ENCODE results near the gene RBM27.
"Not testable (repeated sequence)": the region's sequence is repeated elsewhere in the genome, so short reads cannot be mapped to it uniquely, and the experiment has no call there.

The RBM27 gene

DNA sequence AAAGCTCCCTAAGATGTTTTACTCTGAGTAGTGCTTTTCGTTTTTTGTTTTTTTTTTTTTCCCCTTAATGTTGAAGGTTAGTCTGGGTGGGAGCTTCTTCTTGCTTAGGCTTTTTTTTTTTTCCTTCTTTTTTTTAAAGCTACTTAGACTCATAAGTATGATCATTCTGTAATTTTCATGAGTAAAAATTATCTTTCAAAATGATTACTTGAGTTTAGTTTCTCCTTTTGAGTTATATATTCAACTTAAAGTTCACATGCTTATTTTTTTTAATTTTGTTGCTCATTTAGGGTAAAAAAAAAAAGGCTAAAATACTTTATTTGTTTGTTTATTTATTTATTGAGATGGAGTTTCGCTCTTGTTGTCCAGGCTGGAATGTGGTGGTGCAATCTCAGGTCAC, 2.9 kb downstream of the RBM27 start:
- no peak for DNase-seq (ENCODE audit: low read depth in 2 of 3, low spot score in 2 of 3)

DNA sequence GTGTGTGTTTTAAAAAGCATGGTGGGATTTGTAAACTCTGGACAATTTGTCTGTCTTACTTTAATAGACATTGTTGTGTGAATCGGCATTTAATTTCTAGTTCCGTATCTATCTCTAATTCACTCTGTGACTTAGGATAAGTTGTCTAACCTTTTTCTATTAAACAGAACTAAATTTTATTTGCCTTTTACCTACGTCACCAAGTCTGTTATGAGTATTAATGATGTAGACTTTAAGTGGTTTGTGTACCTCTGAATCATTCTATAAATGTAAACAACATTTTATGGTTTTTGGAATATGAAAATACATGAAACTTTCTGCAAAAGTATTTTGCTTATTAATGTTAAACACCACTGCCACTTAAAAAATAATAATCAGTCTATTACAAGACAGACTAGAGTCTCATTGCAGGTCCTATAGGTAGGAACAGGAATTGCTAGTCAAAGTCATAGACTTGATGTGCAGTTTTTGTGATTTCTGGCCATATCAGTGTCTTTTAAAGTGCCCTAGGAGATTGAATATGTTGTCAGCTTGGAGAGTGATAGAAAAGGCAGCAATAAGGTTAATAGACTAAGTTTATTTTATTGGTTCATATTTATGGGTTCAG, 5.6 kb downstream of the RBM27 start:
- DNase-seq (ENCODE audit: low read depth in 2 of 3, low spot score in 2 of 3) = no peak

DNA sequence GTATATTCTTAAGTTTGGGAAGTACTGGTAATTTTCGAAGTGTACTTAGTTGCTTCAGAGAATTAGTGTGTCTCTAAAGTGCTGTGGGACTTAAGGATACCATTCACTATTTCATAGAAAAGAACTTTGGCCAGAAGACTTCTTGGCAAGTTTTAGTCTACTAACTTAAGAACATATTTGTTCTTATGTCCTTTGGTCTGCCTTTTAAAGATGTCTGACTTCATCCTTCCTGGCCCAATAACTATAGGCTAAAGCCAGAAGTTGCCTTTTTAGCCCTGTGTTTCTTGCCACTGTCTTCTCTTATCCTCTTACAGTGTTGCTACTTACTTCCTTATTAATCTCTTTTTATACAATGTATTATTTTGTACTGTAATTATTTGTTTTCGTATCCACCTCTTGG, 6.3 kb downstream of the RBM27 start:
- no peak for DNase-seq (ENCODE audit: low read depth in 2 of 3, low spot score in 2 of 3)

DNA sequence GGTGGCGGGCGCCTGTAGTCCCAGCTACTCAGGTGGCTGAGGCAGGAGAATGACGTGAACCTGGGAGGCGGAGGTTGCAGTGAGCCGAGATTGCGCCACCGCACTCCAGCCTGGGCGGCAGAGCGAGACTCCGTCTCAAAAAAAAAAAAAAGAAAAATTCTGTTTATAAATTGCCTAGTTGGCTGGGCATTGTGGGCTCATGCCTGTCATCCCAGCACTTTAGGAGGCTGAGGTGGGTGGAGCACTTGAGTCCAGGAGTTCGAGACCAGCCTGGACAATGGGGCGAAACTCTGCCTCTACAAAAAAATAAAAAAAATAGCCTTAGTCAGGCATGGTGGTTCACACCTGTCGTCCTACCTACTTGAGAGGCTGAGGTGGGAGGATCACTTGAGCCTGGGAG, 7.4 kb downstream of the RBM27 start:
- not testable (repeated sequence) for DNase-seq (ENCODE audit: low read depth in 2 of 3, low spot score in 2 of 3)

DNA sequence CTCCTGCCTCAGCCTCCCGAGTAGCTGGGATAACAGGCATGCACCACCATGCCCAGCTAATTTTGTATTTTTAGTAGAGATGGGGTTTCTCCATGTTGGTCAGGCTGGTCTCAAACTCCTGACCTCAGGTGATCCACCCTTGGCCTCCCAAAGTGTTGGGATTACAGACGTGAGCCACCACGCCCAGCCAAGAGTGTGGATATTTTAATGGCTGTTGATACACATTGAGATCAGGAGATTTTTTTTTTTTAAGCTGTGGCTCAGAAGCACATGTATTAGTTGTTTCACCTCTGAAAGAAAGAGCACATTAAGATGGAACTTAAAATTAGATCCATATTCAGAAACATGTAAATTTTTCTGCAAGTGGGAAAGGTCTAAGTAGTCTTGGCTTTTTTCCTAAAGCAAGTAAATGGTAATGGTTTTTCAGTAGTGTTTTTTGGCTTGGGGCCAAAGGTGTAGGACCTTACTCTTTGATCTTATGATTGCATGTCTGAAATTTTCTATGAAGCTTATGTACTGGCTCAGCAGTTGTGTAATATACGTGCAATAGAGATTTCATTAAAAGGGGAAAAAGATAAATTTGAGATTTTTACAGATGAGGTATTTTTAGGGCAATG, 9.9 kb downstream of the RBM27 start:
- DNase-seq (ENCODE audit: low read depth in 2 of 3, low spot score in 2 of 3) = no peak

DNA sequence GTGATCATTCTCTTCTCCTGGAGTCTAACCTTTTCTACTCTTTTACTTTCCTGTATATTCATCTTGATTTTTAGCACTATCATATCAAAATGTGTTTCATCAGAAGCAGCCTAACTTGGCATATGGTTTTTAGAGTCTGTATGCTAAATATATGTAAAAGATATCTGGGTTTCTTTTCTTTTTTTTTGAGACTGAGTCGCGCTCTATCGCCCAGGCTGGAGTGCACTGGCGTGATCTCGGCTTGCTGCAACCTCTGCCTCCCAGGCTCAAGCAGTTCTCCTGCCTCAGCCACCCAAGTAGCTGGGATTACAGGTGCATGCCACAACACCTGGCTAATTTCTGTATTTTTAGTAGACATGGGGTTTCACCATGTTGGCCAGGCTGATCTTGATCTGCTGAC, 11.5 kb downstream of the RBM27 start:
- DNase-seq (ENCODE audit: low read depth in 2 of 3, low spot score in 2 of 3) = not testable (repeated sequence)

DNA sequence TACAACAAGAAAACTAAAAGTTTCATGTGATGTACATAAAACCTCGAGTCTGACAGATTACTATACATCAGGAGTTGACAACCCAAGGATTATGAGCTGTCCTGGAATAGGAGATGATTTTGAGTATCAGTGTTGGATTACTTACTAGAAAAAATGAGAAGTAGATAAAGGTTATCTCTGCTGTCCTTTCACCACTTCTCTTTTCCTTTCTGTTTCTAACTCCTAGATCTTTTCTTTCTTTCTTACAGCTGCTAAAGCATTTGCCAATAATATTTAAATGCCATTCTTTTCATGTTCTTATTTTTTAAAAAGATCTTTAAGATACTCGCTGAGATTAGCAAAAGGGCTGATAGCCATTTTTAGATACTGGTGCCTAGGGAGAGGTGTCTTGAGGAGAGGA, 14.8 kb downstream of the RBM27 start:
- no peak for DNase-seq (ENCODE audit: low read depth in 2 of 3, low spot score in 2 of 3)

DNA sequence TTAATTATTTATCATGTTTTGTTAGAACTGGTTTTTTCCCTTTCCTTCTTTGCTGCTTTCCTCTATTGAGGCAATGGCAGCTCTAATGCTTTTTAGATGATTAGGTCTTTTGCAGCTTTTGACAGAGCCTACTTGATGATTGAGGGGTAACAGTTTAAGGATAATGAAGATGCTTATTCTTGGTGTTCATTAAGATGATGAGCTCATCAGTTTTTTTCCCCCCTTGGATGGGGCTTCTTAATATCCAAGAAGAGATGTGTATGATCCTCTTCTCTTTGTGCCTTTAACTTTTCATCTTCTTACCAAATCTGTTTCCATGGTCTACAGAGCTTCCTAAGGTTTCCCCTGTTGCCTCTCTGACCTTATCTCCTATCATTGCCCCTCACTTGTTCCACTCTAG, 15.8 kb downstream of the RBM27 start:
- no peak for DNase-seq (ENCODE audit: low read depth in 2 of 3, low spot score in 2 of 3)

DNA sequence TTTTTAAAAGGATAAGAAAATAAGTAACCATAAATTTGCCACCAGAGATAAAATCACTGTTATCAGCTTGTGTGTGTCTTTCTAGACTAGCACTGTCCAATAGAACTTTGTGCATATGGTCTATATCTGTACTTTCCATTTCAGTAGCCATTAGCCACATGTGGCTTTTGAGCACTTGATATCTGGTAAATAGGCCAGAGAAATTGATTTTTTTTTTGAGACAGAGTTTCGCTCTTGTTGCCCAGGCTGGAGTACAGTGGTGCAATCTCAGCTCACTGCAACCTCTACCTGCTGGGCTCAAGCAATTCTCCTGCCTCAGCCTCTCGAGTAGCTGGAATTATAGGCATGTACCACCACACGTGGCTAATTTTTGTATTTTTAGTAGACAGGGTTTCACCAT, 17.8 kb downstream of the RBM27 start:
- DNase-seq (ENCODE audit: low read depth in 2 of 3, low spot score in 2 of 3) = no peak

DNA sequence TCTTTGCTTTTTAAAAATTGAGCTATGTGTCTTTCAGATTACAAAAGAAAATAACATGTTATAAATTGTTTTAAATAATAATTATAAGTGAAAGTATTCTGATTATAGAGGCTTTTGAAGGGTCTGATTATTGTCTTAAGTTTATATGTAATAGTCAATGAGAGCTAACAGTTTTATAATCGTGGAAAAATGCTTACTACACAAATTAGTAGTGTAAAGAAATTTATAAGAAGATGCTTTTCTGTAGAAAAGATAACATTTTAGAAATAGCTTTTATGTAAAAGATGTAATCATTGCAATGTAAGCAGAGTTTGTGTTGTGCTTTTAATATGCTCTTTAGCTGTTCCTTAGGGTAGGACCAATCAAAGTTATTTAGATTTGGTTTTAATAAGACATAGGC, 18.6 kb downstream of the RBM27 start:
- no peak for DNase-seq (ENCODE audit: low read depth in 2 of 3, low spot score in 2 of 3)

DNA sequence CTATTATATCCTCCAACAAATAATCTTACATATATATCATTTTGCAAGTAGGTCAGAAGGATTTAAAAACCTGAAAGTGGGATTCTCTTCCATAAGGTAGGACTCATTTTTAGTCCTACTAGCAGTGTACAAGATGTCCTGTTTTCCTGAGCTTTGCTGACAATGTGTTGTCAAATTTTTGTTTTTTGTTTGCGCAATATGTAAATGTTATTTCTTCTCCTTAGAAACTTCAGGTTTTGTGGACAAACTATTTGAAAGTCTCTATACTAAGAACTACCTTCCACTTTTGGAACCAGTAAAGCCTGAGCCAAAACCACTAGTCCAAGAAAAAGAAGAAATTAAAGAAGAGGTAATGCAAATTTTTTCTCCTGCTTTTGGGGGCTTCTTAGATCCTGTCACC, 19.8 kb downstream of the RBM27 start:
- no peak for DNase-seq (ENCODE audit: low read depth in 2 of 3, low spot score in 2 of 3)

DNA sequence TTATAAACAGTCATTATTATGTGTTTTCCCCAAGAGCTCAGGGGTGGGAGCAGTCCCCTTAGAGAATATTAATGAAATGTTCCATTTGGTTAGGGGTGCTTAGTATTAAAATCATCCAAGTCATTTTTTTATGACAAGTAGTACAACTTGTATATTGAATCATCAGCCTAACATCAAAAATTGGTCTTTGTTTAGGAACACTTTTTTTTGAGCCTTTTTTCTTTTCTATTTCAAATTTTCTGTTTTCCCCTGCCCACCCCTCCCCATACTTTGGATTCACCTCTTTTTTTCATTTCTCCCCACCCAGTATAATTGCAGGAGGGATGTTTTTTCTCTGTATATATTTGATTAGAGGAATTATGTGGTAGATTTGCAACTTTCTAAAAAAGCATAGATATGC, 25.8 kb downstream of the RBM27 start:
- DNase-seq (ENCODE audit: low read depth in 2 of 3, low spot score in 2 of 3) = no peak

DNA sequence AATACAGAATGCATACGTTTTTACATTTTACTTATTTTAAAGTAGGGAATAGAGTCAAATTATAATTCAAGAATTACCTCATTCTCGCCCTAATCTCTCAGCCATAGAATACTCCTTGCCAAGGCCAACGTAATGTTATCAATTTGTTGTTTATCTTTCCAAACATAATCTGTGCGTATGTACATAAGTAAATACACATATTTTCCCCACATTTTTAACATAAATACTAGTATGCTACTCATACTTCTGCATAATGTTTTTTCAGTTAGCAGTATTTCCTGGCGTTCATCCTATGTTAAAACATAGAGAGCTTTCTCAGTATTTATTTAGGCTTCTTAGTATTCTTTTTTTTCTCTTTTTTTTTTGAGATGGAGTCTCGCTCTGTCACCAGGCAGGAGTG, 28.8 kb downstream of the RBM27 start:
- no peak for DNase-seq (ENCODE audit: low read depth in 2 of 3, low spot score in 2 of 3)

DNA sequence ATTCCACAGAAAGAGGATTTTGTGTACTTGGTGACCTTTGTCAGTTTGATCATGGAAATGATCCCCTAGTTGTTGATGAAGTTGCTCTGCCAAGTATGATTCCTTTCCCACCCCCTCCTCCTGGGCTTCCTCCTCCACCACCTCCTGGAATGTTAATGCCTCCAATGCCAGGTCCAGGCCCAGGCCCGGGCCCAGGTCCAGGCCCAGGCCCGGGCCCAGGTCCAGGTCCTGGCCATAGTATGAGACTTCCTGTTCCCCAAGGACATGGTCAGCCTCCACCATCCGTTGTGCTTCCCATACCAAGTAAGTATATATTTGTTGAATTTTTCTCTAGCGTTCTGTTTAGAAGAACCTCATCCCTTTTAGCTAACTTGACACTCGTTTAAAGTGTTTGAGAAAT, 30.0 kb downstream of the RBM27 start:
- DNase-seq (ENCODE audit: low read depth in 2 of 3, low spot score in 2 of 3) = no peak

DNA sequence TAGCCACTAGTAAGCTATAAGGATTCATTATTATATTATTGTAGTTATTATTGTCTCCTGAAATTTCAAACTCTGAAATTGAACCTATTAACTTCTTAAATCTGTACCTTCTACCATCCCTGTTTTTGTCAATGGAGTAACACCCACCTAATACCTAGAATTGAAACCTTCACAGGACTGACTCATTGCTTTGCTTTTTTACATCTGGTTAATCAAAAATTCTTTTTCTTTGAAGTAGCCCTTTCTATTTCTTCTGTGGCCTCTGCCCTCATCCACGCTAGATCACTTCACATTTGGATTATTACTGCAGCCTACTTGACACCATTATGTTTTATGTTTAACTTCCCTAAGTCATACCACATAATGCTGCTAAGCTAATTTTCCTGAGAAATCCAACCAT, 35.6 kb downstream of the RBM27 start:
- no peak for DNase-seq (ENCODE audit: low read depth in 2 of 3, low spot score in 2 of 3)

DNA sequence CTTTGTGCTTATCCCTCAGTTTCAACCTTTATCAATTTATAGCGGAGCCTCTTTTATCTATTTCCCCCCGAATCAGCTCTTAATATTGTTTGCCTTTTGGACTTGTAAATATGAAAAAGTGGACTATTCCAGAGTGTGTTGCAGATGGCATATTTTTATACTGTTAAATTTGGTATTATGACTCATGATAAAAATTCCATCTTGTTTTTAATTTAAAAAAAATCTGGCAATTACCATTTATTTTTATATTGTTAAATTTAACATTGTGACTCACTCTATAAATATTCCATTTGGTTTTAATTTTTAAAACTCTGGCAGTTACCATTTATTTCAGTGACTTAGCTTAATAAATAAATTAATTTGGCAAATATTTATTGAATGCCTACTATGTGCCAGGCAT, 37.5 kb downstream of the RBM27 start:
- DNase-seq (ENCODE audit: low read depth in 2 of 3, low spot score in 2 of 3) = no peak

DNA sequence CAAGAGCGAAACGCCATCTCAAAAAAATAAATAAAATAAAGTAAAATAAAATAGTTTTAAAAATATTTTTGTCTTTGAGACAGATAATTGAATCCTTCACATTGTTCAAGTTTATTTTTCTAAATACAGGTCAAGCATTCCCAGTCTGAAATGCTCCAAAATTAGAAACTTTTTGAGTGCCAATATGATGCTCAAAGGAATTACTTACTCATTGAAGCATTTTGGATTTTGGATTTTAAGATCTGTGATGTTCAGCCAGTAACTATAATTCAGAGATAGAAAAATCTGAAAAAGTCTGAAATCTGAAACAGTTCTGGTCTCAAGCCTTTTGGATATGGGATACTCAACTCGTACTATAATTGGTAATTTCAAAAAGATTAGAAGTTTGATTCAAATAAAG, 39.8 kb downstream of the RBM27 start:
- DNase-seq (ENCODE audit: low read depth in 2 of 3, low spot score in 2 of 3) = no peak

DNA sequence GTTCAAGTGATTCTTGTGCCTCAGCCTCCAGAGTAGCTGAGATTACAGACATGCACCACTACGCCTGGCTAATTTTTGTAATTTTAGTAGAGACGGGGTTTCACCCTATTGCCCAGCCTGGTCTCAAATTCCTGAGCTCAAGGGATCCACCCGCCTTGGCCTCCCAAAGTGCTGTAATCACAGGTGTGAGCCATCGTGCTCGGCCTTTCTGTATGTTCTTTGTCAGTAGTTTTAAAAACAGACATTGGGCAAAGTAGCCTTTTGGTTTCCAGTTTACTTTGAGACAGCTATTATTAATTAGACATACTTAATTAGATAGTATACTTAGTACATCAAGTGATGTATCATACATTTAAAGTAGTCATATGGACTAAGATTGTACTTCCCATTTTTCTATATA, 45.2 kb downstream of the RBM27 start:
- DNase-seq (ENCODE audit: low read depth in 2 of 3, low spot score in 2 of 3) = no peak

DNA sequence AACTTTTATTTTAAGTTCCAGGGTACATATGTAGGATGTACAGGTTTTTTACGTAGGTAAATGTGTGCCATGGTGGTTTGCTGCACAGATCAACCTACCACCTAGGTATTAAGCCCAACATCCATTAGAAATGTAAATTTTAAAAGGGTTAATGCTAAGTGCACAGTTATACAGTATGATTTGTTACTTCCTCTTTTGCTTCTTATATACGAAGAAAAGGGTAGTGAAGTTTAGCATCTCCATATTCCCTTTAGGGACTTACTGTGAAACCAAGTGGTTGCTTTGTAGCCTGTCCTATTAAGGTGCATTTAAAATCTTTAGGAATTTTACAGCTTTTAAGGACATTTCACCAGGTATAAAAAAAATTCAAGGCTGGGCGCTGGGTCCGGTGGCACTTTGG, 46.4 kb downstream of the RBM27 start:
- DNase-seq (ENCODE audit: low read depth in 2 of 3, low spot score in 2 of 3) = no peak

Measured in activated CD8-positive, alpha-beta memory T cell treated with anti-CD3 and anti-CD28 coated beads for 48 hours (primary cell).